8988T (cell line): ENCODE data around the gene CMIP.
"Not testable (repeated sequence)": the region's sequence is repeated elsewhere in the genome, so short reads cannot be mapped to it uniquely, and the experiment has no call there.

ENCODE experiments used
- DNase-seq: peaks from one replicate; pipeline ENCODE4 v3.0.0; 2011

The CMIP gene

DNA sequence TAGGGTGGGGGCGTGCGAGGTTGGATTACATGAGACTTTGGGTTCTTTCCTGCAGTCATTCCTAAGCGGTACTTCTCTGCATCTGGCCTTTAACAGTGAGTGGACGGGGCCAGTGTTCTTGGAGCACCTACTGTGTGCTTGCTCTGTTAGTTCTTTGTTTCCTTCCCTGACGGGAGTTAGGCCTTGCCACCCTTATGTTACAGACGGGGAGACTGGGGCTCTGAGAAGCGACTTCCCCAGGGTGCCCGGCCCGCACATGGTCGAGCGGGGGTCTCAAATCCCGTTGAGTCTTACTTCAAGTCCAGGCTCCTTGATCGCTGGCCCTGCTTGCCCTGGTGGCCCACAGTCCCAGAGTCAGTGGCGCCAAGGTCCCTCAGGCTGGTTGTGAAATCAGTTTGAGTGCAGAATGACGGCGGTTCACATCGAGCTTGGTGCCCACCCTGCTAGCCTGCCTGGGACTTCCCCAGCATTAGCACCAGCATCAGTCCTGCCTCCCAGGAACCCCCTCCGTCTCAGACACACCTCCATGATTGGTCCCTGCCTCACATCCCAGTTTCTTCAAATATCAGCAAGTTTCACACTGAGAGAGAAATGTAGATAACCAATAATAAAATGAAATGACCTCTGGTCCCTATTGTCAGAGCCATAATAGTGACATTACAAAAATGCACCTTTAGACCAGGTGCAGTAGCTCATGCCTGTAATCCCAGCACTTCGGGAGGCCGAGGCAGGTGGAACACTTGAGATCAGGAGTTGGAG lies 128.0 kb downstream of the CMIP start:
- DNase-seq, result no peak

DNA sequence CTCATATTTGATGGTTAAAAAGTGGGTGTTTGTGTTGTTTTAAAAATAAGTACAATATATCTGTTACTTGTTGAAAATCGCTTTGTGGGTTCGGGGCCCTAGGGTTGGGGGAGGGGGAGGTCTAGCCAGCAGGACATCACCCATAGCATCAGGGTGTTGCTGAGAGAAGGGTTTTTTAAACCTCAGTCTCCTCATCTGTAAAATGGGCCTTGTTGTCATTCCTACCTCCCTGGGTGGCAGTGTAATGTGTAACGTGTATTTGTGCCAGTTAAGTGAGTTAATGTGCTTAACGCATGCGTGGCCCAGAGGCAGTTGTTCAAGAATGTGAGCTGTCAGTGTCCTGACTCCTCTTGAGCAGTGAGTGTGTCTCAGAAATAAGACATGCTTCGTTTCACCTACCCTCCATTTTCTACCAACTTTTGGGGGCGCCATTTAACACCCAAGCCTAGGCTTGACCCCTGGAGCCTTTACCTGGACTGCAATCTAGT lies 129.0 kb downstream of the CMIP start:
- no peak for DNase-seq

DNA sequence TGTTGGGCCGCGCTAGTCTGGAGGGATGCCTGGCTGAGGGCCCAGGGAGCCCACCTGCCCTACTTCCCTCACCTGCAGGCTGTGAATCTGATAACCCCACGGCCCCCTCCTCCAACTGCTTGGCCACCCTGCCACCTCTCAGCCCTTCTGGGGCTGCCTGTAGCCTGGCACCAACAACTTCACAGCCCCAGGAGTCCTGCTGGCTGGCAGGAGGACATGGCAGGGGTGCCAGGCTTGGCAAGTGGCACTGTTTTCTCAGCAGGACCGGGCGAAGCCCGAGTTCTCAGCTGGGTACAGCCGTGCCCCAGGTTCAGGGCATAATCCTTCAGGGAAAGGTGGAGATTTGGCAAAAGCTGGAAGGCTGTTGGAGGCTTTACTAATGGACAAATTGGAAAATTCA lies 129.6 kb downstream of the CMIP start:
- no peak for DNase-seq

DNA sequence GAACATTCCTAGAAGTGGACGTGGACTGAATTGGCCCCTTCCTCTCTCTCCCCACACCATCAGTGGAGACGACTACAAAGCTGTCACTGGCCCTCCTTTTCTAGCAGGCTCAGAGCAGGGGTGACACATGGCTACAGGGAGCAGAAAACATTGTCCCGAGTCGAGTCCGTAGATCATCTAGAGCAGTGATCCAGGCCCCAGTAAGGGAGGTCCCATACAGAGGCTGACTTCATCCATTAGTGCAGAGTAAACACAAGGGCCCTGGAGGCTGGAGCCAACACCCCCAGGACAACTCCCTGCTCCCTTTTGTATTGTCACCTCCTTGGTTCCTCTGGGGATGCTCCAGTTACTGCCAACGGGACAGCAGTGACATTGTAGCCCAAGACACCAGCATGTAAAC lies 130.7 kb downstream of the CMIP start:
- no peak for DNase-seq

DNA sequence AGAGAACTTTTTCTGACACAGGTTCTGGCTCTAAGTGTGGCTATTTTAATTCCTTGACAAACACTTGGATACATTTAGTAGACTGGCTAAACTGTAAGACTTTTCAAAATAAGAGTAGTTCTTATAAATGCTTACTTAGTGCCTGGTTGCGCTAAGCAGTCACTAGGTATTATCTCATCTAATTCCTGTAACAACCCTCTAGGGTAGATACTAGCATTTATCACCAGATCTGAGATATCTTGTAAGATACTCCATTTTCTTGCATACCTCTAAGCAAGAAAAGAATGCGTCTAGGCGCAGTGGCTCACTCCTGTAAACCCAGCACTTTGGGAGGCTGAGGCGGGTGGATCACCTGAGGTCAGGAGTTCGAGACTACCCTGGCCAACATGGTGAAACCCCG lies 131.2 kb downstream of the CMIP start:
- DNase-seq, result no peak

DNA sequence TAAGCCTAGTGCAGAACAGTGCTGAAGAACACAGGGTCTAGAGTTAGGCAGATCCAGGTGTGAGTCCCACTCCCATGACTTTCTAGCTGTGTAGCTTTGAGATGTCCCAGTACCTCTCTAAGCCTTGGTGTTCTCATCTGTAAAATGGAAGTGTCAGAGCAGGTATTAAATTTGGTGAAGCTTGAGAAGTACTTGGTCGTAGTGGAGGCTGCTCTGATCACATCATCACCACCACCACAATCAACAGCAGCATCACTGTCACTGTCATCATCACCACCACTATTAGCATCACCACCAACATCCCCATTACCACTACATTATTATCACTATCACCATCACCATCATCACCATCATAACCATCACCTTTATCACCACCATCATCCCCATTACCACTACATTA lies 132.1 kb downstream of the CMIP start:
- DNase-seq, result no peak

DNA sequence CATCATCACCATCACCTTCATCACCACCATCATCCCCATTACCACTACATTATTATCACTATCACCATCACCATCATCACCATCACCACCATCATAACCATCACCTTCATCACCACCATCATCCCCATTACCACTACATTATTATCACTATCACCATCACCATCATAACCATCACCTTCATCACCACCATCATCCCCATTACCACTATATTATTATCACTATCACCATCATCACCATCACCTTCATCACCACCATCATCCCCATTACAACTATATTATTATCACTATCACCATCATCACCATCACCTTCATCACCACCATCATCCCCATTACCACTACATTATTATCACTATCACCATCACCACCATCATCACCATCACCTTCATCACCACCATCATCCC lies 132.7 kb downstream of the CMIP start:
- DNase-seq, result not testable (repeated sequence)

DNA sequence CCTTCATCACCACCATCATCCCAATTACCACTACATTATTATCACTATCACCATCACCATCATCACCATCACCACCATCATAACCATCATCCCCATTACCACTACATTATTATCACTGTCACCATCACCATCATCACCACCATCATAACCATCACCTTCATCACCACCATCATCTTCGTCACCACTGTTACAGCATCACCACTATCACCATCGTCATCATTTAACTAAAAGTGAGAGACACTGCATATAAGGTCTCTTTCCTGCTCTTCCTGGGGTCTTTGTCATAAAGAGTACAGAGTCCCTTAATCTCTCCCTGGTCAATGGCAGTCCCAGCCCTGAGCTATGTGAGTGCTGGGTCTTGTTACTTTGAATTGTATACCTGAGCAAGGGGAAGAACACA lies 133.5 kb downstream of the CMIP start:
- no peak for DNase-seq

DNA sequence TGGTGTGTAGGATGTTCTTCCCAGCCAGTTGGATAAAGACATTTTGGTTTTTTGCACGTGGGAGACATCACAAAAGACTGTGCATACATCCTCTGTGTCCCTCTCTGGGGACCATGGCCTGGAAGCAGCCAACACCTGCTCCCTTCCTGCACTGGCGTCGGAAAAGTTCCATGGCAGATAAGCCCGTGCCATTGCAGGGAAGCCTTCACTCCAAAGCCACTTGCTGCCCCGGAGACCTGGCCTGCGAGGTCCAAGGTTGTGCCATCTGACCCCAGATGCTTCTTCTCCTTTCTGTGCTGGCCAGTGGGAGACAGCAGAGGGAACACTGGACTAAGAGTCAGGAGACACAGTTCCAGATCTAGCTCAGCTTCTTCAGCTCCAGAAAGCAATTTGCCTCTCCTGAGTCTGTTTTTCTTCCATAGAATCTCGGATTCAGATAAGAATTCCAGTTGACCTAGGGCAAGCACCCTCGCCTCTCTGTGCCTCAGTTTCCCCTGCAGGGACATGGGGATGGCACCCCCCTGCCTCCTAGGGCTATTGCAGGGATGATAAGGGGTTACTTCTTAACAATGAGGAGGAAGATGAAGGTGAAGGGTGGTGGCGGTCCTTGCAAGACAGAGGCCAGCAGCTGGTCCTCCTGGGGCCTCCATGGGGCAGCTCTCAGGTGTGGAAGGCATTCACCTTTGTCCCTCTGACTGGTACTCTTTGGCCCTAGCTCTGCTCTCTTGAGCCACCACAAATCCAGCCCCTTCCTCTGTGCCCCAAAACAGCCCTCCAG lies 134.2 kb downstream of the CMIP start:
- no peak for DNase-seq

DNA sequence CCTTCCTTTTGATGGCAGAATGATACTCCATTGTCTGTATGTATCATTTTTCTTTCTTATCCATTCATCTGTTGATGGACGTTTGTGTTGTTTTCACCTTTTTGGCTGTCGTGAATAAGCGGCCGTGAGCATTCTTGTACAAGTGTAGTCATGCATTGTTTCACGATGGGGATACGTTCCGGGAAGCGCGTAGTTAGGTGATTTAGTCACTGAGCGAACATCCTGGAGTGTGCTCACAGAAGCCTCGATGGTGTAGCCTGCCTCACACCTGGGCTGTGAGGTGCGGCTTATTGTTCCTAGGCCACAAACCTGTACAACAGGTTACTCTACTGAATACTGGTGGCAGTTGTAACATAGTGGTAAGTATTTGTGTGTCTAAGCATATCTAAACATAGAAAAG lies 136.5 kb downstream of the CMIP start:
- peak; percentile 60 for DNase-seq

DNA sequence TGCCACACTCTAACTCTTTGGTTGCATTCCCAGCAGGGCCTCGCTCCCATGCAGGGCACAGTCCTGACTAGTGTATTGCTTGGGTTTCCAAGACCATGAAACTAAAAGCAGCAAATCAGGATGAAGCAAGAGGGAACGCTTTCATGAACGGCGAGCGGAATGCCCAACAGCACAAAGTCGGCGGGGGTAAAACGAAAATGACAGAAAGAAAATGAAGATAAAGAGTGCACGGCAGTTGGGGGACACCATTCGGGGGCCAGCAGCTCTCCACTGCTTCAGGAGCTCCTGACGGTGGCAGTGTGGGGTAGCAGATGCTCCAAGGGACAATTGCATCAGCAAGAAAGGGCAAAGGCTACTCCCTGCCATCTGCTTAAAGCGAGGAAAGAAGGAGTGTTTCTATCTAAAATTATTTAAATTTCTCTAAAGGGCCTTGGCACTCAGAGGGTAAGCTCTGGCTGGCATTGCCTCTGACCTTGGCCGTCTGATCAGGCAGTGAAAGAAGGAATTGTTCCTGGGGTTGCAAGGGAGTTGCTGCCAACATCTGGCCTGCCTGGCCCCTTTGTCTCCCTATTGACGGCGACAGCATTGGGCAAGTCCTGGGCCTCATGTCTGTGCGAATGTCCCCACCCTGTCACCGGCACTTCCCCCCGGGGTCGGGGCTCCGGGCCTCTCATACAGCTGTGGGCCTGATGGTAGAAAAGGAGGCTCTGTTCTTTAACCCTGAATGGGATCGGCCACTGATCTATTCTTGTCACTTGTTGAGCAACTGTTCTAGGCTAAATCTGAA lies 138.2 kb downstream of the CMIP start:
- DNase-seq, result no peak

DNA sequence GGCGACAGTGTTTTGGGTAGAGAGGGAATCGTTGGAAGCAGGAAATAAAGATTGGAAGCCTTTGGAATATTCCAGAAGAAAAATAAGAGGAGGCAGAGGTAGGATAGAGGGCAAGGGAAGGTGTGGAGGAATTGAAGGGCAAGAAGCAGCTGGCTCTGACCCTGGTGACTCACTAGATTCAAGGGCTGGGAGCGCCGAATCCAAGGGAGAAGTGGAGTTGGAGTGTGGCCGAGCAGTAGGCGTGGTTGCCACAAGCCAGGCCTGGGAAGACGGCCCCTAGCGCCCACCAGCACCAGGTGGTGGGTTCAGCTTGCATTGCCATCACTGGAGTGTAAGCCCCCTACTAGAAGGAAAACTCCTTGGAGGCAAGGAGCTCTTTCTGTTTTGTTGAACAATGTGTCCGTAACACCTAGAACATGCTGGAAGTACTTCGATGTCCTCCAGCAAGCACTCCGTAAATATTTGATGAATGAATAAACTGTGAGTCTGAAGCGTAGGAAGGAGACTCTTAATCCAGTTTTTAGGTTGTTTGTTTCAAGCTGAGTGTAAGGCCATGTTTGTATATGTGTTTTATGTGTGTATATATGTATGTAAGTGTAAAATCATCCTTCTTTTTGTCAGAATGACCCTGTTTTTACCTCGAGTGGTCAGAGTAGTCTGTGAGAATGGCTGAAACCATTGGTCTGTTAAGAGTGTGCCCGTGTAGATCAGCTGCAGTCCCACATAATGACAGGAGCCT lies 139.5 kb downstream of the CMIP start:
- DNase-seq, result no peak

DNA sequence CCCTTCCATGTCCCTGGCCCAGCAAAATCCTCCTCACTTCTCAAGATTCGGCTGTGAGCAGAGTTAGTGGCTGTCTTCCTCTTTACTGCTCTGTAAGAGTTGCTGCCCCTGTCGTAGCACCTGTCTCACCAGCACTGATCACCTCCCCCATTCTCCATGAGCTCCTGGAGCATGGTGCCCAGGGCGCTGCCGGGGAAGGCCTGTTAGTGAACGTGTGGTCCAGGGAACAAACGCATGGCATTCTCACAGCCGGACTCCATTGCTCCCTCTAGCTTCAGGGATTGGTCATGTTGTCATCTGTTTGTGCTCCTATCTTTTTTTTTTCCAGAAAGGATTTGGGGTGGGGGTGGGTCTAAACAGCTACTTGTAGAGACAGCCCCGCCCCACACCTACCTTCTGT lies 141.2 kb downstream of the CMIP start:
- no peak for DNase-seq

DNA sequence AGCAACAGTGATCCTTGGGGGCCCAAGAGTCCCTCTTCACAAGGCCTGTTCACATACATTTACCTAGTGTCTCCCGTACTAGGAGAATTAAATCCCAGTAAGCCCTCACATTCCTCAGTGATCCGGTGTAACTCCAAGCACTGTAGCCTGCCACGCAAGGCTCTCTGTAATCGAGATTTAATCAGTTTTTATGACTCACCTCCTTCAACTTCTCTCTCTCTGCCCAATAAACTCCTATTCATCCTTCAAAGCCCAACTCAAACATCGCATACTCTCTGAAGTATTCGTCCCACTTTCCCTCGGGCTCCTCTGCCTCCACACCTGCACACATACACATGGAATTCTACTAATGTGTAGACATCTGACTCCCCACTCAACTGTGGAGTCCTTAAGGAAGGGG lies 141.8 kb downstream of the CMIP start:
- DNase-seq, result no peak

DNA sequence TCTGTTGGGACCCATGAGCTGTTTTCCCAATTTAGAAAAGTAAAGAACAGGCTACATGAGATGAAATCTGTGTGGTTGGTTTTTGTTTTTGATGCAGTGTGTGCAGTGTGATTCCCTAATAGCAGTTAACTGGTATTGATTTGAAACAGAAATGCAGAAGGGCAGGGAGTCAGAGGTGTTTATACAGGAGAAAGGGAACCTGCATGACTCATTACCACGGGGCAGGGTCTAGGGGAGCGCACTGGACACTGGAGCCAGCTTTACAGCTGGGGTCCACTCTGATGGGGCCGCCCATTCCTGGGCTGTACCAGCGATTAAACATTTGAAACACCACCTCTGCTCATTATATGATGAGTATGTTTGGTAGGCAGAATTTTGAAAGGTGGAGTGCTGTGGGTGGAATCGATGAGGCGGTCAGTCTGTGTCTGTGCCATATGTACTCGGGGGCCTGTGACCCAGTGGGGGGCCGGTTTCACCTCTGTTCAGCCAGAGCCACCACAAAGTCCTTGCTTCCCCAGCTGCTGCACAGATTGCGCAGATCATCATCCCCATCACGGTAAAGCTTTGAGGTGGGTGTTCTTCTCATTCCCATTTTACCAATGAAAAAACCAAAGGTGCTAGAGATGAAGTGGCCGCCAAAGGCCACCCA lies 142.5 kb downstream of the CMIP start:
- DNase-seq, result no peak

DNA sequence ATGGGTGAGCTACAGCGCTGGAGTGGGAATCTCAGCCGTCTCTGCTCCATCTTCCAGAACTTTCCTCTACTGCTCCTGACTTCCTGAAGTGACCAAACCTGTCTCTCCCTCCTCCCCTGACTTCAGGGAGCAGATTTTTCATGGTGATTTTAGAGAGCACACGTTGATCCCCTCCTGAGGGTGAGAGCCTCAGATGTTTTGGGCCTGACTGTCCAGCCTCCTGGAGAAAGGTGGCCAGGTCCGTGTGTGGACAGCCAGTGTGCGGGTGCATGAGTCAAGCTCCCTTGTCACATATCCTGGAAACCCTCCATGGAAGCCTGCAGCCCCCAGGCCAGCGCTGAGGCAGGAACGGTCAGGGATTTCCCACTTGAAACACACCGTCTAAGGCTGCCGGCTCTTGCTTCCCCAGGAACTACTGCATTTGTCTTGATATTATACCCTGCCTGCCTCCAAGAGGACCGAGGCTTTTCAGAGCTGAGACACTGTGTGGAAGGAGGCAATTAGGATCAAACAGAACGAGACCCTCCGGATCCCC lies 143.1 kb downstream of the CMIP start:
- no peak for DNase-seq

DNA sequence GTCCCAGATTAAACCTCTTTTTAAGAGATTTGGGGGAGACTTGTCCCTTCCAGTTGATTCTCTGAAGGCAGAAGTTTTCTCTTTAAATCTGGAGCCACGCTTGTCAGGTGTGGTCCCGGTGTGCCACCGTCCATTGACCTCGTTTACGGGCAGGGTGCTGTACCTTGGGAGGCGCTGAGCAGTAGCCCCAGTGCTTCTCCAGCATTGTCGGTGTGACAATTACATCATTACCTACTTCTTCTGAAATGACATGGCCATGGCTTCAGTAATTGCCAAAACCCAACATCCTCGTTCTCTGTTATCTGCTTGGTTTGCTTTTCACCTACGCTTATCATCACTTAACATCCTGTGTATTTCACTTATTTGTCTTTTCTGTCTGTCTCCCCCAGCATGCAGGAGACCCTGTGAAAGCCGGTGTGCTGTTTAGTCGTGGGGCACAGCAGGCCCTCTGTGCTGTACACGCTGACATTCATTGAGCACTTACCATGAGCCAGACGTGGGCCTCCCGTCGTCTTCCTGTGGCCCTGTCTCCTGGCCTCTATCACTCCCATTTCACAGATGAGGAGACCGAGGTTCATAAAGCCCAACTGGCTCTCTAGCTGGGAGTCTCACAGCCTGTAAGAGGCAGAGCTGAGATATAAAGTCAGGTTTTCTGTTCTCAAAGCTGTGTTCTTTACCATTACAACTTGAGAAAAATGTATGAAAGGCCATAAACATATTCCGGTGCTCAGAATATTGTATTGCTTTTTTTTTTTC lies 143.9 kb downstream of the CMIP start:
- no peak for DNase-seq

DNA sequence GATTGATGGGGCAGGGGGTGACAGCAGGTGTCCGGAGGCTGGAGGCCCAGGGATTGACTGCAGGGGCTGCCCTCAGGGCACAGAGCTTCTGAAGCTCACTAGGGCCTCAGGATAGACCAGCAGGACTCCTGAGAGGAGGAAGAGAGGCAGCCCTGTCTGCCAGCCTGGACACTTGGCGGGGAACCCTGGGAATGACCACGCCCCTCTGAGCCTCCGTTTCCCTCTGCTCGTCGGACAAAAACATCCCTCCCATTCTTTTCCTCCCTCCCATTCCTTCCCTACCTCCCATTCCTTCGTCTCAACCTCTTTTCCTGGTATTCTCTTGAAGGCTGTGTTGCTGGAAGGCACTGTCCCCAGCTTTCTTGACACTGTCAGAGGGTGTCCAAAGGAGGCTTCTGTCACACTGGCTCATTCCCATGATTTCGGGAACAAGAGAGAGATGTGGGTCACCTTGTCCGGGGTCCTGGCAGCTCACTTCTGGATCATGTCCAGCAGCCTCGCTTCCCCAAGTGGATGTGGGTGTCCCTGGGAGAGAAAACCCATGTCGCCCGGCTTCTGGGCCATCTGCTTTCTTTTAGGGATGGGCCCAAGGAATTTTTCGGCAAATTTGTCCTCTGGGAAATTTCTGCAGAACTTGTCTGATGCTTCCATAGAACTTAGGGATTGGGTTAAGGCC lies 145.5 kb downstream of the CMIP start:
- DNase-seq, result no peak

DNA sequence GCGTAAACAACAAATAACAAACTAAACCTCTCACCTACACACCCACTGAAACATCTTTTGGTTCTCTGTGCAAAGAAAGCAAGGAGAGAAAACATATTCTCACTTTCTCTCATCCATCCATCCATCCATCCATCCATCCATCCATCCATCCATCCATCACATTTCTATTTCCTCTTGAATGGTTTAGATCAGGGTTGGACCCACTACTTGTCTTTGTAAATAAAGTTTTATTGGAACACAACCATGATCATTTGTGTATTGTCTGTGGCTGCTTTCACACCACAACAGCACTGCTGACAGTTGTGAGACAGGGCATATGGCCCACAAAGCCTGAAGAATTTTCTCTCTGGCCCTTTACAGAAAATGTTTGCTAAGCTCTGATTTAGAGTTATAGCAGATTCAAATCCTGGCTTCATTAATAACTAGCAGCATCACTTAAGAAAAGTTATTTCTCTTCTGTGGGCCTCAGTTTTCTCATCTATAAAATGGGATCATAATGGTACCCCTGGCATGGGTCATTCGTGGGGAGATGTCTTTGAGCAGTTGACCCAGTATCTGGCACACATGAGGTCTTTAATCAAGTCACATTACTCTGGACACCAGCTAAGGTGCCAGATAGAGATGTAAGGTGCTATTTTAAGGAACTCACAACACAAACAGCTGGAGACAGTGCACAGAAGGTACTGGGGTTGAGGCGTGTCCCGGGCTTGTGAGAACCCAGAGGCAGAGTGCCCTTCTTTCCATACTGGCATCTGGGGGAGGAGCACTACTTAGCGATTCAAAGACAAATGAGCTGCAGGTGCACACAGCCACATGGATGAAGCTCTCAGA lies 146.3 kb downstream of the CMIP start:
- no peak for DNase-seq

DNA sequence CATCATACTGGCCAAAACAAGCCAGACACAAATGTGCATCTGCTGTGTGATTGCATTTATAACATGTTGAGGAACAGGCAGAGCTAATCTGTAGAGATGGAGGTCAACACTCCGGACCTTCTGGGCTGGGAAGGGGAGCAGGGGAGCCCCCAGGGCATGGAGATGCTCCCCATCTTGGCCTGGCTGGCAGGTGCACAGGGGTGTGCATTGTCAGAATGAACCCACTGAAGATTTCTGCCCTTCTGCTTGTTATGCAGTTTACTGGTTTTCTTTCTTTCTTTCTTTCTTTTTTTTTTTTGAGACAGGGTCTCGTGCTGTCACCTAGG lies 146.9 kb downstream of the CMIP start:
- no peak for DNase-seq
